ENCODE data around the gene AFAP1. TPM values are rescaled to one million over a fixed set of nuclear protein-coding genes. Genes with fewer than 3 reads are reported as not detected.

The AFAP1 gene
- total and polyA plus RNA-seq, 2 of the 8 experiments (the other 6 are each of a cell fraction or from before 2014, with no cell fraction given) = 3.6 to 18.2 TPM

- TF ChIP-seq CHD7 (IDR thresholded peaks at IDR 0.05; ENCODE audit: insufficient replicate concordance, low read length) (no peak), TAF1 (IDR thresholded peaks at IDR 0.05; ENCODE audit: low read depth, low read length) (no peak), CHD2 (IDR thresholded peaks at IDR 0.05; ENCODE audit: low read length) (no peak), BRCA1 (IDR thresholded peaks at IDR 0.05; ENCODE audit: low read depth, low read length) (no peak), RXRA (IDR thresholded peaks at IDR 0.05; ENCODE audit: insufficient read depth, low read depth, low read length) (no peak), RAD21 (IDR thresholded peaks at IDR 0.05 in 1 of 2, conservative IDR thresholded peaks at IDR 0.05 in 1 of 2; ENCODE audit: low read depth in 2 of 2, low read length in 2 of 2) (no peak)
These were observed 101.4 kb downstream of the AFAP1 start (continued) for GRCh38 chr4:7838136-7838782.

Data from H1 (cell line).